SU-DHL-6 (cell line): ENCODE results near the gene SLC4A3.

Experiments
- CTCF ChIP-seq: fragments of 200-600 bp; sonication (generic); IDR thresholded peaks from one replicate; pipeline ENCODE4 v1.5.1; 2017; ENCODE audit warnings: antibody characterized with exemption, mild to moderate bottlenecking, low read length, moderate library complexity; ENCODE audit not compliant: insufficient read depth, poor library complexity, severe bottlenecking
- EZH2phosphoT487 ChIP-seq: fragments of 200-600 bp; sonication (generic), shearing (Covaris generic); conservative IDR thresholded peaks from 2 replicates; pipeline ENCODE4 v1.6.1; 2018; ENCODE audit warnings: mild to moderate bottlenecking, antibody characterized with exemption, low read length, moderate library complexity, mixed read lengths

GRCh38 chr2:219632760-219633105, 5.3 kb downstream of the SLC4A3 start:
- TF ChIP-seq EZH2phosphoT487 (no peak), CTCF (no peak)
